ENCODE results near the gene OPTC. TPM values are rescaled to one million over a fixed set of nuclear protein-coding genes. Genes with fewer than 3 reads are reported as not detected.

OPTC gene
- total RNA-seq, 8 experiments from 2014 or later = 0.19 TPM; not detected in 7

GRCh38 chr1:203534526-203534925 is 40.6 kb downstream of the OPTC start:
- ATAC-seq (replicated peaks in 6 of 8) = peak in 2 of 8 experiments; percentile 62 to 68

GRCh38 chr1:203536575-203536974 is 42.6 kb downstream of the OPTC start:
- WGBS, 10 experiments = 50 to 100% (median 83%) methylated on average over 1 to 2 of the region's 2 CpGs; no CpG with 5 or more reads in 3 of the 10 experiments

More at GRCh38 chr1:203534526-203534925, 40.6 kb downstream of the OPTC start:
- in situ Hi-C loops (cut with MboI; ENCODE audit: low pct_unique_long_range_greater_than_20kb in 2 of 9, low sequenced_read_pairs in 9 of 9, unreplicated experiment in 9 of 9) = no loop called here
- WGBS, 10 experiments = 0 to 100% (median 75%) methylated on average over 1 to 3 of the region's 3 CpGs; no CpG with 5 or more reads in 1 of the 10 experiments
- H3K4me3 ChIP-seq = no peak overlapping the region
- peaks cover 0 to 9% of the 10 kb centered on the region in 2 donors for H3K4me1 ChIP-seq (replicated peaks in 1 of 2)
- no peak overlapping the region for H3K27ac ChIP-seq

GRCh38 chr1:203536980-203537455 is 43.1 kb downstream of the OPTC start:
- Histone ChIP-seq H3K4me1 (replicated peaks in 1 of 2) (no peaks in the 10 kb centered on the region), H3K27ac (no peak overlapping the region), H3K4me3 (no peak overlapping the region)
- in situ Hi-C loops (cut with MboI; ENCODE audit: low pct_unique_long_range_greater_than_20kb in 2 of 9, low sequenced_read_pairs in 9 of 9, unreplicated experiment in 9 of 9) = no loop called here
- ATAC-seq (replicated peaks in 6 of 8) = no peak
- WGBS, 10 experiments = 67 to 100% (median 88%) methylated on average over 1 to 3 of the region's 3 CpGs; no CpG with 5 or more reads in 2 of the 10 experiments

More at GRCh38 chr1:203536575-203536974, 42.6 kb downstream of the OPTC start:
- in situ Hi-C loops (cut with MboI; ENCODE audit: low pct_unique_long_range_greater_than_20kb in 2 of 9, low sequenced_read_pairs in 9 of 9, unreplicated experiment in 9 of 9) = no loop called here
- ATAC-seq (replicated peaks in 6 of 8) = no peak
- no peaks in the 10 kb centered on the region for H3K4me1 ChIP-seq (replicated peaks in 1 of 2)
- H3K4me3 ChIP-seq = no peak overlapping the region
- H3K27ac ChIP-seq = no peak overlapping the region

GRCh38 chr1:203537806-203538464 is 44.0 kb downstream of the OPTC start:
- no peak overlapping the region for H3K4me3 ChIP-seq
- peak in 1 of 8 experiments; percentile 55 for ATAC-seq (replicated peaks in 6 of 8)
- H3K4me1 ChIP-seq (replicated peaks in 1 of 2) = no peaks in the 10 kb centered on the region
- no peak overlapping the region for H3K27ac ChIP-seq
- WGBS, 10 experiments = 60 to 100% (median 83%) methylated on average over 1 to 5 of the region's 5 CpGs; no CpG with 5 or more reads in 2 of the 10 experiments
- in situ Hi-C loops (cut with MboI; ENCODE audit: low pct_unique_long_range_greater_than_20kb in 2 of 9, low sequenced_read_pairs in 9 of 9, unreplicated experiment in 9 of 9) = no loop called here

- Histone ChIP-seq H3K27ac (no peak overlapping the region), H3K4me1 (replicated peaks in 1 of 2) (no peaks in the 10 kb centered on the region), H3K4me3 (no peak overlapping the region)
- WGBS, 10 experiments = 0 to 54% (median 43%) methylated on average over 1 of the region's 1 CpG; no CpG with 5 or more reads in 4 of the 10 experiments
- in situ Hi-C loops (cut with MboI; ENCODE audit: low pct_unique_long_range_greater_than_20kb in 2 of 9, low sequenced_read_pairs in 9 of 9, unreplicated experiment in 9 of 9) = no loop called here
- ATAC-seq (replicated peaks in 6 of 8) = no peak
These were observed 44.8 kb downstream of the OPTC start for GRCh38 chr1:203538726-203539125.

- in situ Hi-C loops (cut with MboI; ENCODE audit: low pct_unique_long_range_greater_than_20kb in 2 of 9, low sequenced_read_pairs in 9 of 9, unreplicated experiment in 9 of 9) = no loop called here
- WGBS, 10 experiments = 84 to 100% (median 94%) methylated on average over 1 to 5 of the region's 5 CpGs; no CpG with 5 or more reads in 2 of the 10 experiments
- Histone ChIP-seq H3K27ac (no peak overlapping the region), H3K4me1 (replicated peaks in 1 of 2) (peaks cover 5 to 7% of the 10 kb centered on the region in 2 donors), H3K4me3 (no peak overlapping the region)
- no peak for ATAC-seq (replicated peaks in 6 of 8)
These were observed 46.0 kb downstream of the OPTC start for GRCh38 chr1:203539831-203540546.

- in situ Hi-C loops (cut with MboI; ENCODE audit: low pct_unique_long_range_greater_than_20kb in 2 of 9, low sequenced_read_pairs in 9 of 9, unreplicated experiment in 9 of 9) = no loop called here
- Histone ChIP-seq H3K4me3 (no peak overlapping the region), H3K4me1 (replicated peaks in 1 of 2) (peaks cover 19 to 30% of the 10 kb centered on the region in 2 donors), H3K27ac (no peak overlapping the region)
- ATAC-seq (replicated peaks in 6 of 8) = peak in 5 of 8 experiments; percentile 50 to 65 (median 55)
- WGBS, 10 experiments = 0 to 80% (median 32%) methylated on average over 1 to 3 of the region's 3 CpGs
These were observed 50.5 kb downstream of the OPTC start for GRCh38 chr1:203544485-203544884.

GRCh38 chr1:203544978-203545816 is 51.2 kb downstream of the OPTC start:
- in situ Hi-C loops (cut with MboI; ENCODE audit: low pct_unique_long_range_greater_than_20kb in 2 of 9, low sequenced_read_pairs in 9 of 9, unreplicated experiment in 9 of 9) = no loop called here
- H3K4me3 ChIP-seq = no peak overlapping the region
- peaks cover 21 to 32% of the 10 kb centered on the region in 2 donors for H3K4me1 ChIP-seq (replicated peaks in 1 of 2)
- 20 to 100% (median 91%) methylated on average over 1 to 4 of the region's 4 CpGs; no CpG with 5 or more reads in 2 of the 10 experiments for WGBS, 10 experiments
- ATAC-seq (replicated peaks in 6 of 8) = no peak
- H3K27ac ChIP-seq = no peak overlapping the region

- WGBS, 10 experiments = 80 to 100% (median 87%) methylated on average over 1 of the region's 1 CpG; no CpG with 5 or more reads in 6 of the 10 experiments
These were observed 52.3 kb downstream of the OPTC start for GRCh38 chr1:203546274-203546673.

GRCh38 chr1:203547147-203547546 is 53.2 kb downstream of the OPTC start:
- in situ Hi-C loops (cut with MboI; ENCODE audit: low pct_unique_long_range_greater_than_20kb in 2 of 9, low sequenced_read_pairs in 9 of 9, unreplicated experiment in 9 of 9) = no loop called here
- Histone ChIP-seq H3K27ac (no peak overlapping the region), H3K4me1 (replicated peaks in 1 of 2) (peaks cover 21 to 32% of the 10 kb centered on the region in 2 donors), H3K4me3 (no peak overlapping the region)
- ATAC-seq (replicated peaks in 6 of 8) = no peak
- 89 to 100% (median 95%) methylated on average over 1 to 4 of the region's 4 CpGs; no CpG with 5 or more reads in 3 of the 10 experiments for WGBS, 10 experiments

More at GRCh38 chr1:203546274-203546673, 52.3 kb downstream of the OPTC start:
- ATAC-seq (replicated peaks in 6 of 8) = peak in 2 of 8 experiments; percentile 28 to 45
- Histone ChIP-seq H3K4me3 (no peak overlapping the region), H3K27ac (no peak overlapping the region), H3K4me1 (replicated peaks in 1 of 2) (peaks cover 21 to 32% of the 10 kb centered on the region in 2 donors)
- in situ Hi-C loops (cut with MboI; ENCODE audit: low pct_unique_long_range_greater_than_20kb in 2 of 9, low sequenced_read_pairs in 9 of 9, unreplicated experiment in 9 of 9) = no loop called here

GRCh38 chr1:203547771-203548421 is 53.9 kb downstream of the OPTC start:
- 36 to 100% (median 75%) methylated on average over 1 to 8 of the region's 8 CpGs for WGBS, 10 experiments
- H3K4me3 ChIP-seq = no peak overlapping the region
- peak in 3 of 8 experiments; percentile 29 to 81 (median 65) for ATAC-seq (replicated peaks in 6 of 8)
- peaks cover 26 to 37% of the 10 kb centered on the region in 2 donors for H3K4me1 ChIP-seq (replicated peaks in 1 of 2)
- H3K27ac ChIP-seq = no peak overlapping the region
- in situ Hi-C loops (cut with MboI; ENCODE audit: low pct_unique_long_range_greater_than_20kb in 2 of 9, low sequenced_read_pairs in 9 of 9, unreplicated experiment in 9 of 9) = no loop called here

GRCh38 chr1:203548892-203549291 is 54.9 kb downstream of the OPTC start:
- Histone ChIP-seq H3K27ac (no peak overlapping the region), H3K4me1 (replicated peaks in 1 of 2) (peaks cover 36 to 47% of the 10 kb centered on the region in 2 donors), H3K4me3 (no peak overlapping the region)
- ATAC-seq (replicated peaks in 6 of 8) = peak in 1 of 8 experiments; percentile 9
- in situ Hi-C loops (cut with MboI; ENCODE audit: low pct_unique_long_range_greater_than_20kb in 2 of 9, low sequenced_read_pairs in 9 of 9, unreplicated experiment in 9 of 9) = no loop called here
- WGBS, 10 experiments = 45 to 100% (median 76%) methylated on average over 1 to 2 of the region's 2 CpGs; no CpG with 5 or more reads in 1 of the 10 experiments

Measured in motor neuron (in vitro differentiated cells).